ENCODE measurements around the gene CYP51A1. TPM values are rescaled to one million over a fixed set of nuclear protein-coding genes. Genes with fewer than 3 reads are reported as not detected.
"Not testable (repeated sequence)": the region's sequence is repeated elsewhere in the genome, so short reads cannot be mapped to it uniquely, and the experiment has no call there.

CYP51A1 gene
- total and polyA plus RNA-seq, 4 donors = 9.4 to 38.4 (median 22.9) TPM

DNA sequence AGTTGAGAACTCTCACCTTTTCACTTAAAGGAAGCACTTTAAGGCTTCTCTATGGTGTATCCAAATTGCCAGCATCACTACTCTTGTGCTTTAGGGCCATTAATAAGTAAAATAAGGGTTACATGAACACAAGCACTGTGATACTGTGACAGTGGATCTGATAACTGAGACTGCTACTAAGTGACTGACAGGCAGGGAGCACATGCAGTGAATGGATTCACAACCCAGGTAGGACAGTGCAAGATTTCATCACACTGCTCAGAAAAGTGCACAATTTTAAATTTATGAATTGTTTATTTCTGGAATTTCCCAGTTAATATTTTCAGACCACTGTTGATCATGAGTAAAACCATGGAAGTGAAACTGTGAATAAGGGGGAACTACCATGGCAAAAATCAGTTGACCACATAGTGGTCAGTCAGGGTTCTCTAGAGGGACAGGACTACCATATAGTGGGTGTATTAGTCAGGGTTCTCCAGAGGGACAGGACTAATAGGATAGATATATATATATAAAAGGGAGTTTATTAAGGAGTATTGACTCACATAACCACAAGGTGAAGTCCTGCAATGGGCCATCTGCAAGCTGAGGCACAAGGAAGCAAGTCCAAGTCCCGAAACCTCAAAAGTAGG is 20.9 kb upstream of the CYP51A1 start:
- 92 to 95% methylated on average over 1 of the region's 1 CpG for WGBS, 2 donors
- Histone ChIP-seq H3K9me3 (ENCODE audit: control insufficient read depth, low read length) (no peaks in the 10 kb centered on the region), H3K27ac (ENCODE audit: low read depth in 1 of 2, low read length in 2 of 2) (no peak overlapping the region), H3K36me3 (ENCODE audit: control insufficient read depth in 1 of 2, insufficient read depth in 2 of 2, low read length in 1 of 2) (no peaks in the 10 kb centered on the region), H3K4me1 (ENCODE audit: control insufficient read depth in 1 of 2, insufficient read depth in 2 of 2, low read length in 2 of 2) (no peaks in the 10 kb centered on the region), H3K4me3 (ENCODE audit: low read length in 2 of 2) (no peak overlapping the region), H3K27me3 (ENCODE audit: control insufficient read depth in 1 of 2, insufficient read depth in 2 of 2, low read length in 1 of 2) (no peaks in the 10 kb centered on the region)
- intact Hi-C loops (cut with DNase I) = no loop called here
- ATAC-seq (ENCODE audit: low FRiP score) = no peak
- DNase-seq = no peak

DNA sequence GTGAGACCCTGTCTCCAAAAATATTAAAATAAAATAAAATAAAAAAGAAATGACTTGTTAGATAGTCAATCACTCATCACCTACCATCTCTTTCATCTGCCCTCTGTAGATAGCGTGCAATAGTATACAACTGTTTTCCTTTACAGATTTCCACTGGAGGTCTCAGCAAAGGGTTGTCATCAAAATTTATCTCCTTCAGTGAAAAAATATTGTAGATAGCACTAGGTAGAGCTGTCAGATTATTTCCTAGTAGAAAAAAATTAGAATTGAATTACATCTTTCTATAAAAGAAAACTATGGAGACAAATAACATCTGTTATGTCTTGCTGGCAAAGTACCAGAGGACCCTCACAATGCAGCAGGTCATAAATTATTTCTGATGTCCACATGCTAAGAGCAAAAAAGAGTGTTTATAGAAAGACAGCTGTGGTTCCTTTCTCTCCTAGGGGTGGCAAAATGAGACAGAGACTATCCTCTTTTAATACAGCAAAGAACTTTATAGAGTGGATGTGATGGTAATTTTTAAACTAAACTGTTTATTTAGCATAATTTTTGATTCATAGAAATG is 16.3 kb upstream of the CYP51A1 start:
- ATAC-seq (ENCODE audit: low FRiP score) (no peak), DNase-seq (no peak)
- intact Hi-C loops (cut with DNase I) = no loop called here
- Histone ChIP-seq H3K27me3 (ENCODE audit: control insufficient read depth in 1 of 2, insufficient read depth in 2 of 2, low read length in 1 of 2) (no peaks in the 10 kb centered on the region), H3K36me3 (ENCODE audit: control insufficient read depth in 1 of 2, insufficient read depth in 2 of 2, low read length in 1 of 2) (no peaks in the 10 kb centered on the region), H3K4me1 (ENCODE audit: control insufficient read depth in 1 of 2, insufficient read depth in 2 of 2, low read length in 2 of 2) (no peaks in the 10 kb centered on the region), H3K4me3 (ENCODE audit: low read length in 2 of 2) (no peak overlapping the region), H3K27ac (ENCODE audit: low read depth in 1 of 2, low read length in 2 of 2) (no peak overlapping the region), H3K9me3 (ENCODE audit: control insufficient read depth, low read length) (no peaks in the 10 kb centered on the region)
- WGBS, 2 donors = 50 to 76% methylated on average over 1 of the region's 1 CpG

GRCh38 chr7:92149736-92150239 is 15.5 kb upstream of the CYP51A1 start:
- intact Hi-C loops (cut with DNase I) = no loop called here
- no peaks in the 10 kb centered on the region for H3K4me1 ChIP-seq (ENCODE audit: control insufficient read depth in 1 of 2, insufficient read depth in 2 of 2, low read length in 2 of 2)
- no peak overlapping the region for H3K27ac ChIP-seq (ENCODE audit: low read depth in 1 of 2, low read length in 2 of 2)
- 93 to 95% methylated on average over 5 of the region's 5 CpGs for WGBS, 2 donors
- no peak for DNase-seq
- ATAC-seq (ENCODE audit: low FRiP score) = no peak
- H3K9me3 ChIP-seq (ENCODE audit: control insufficient read depth, low read length) = no peaks in the 10 kb centered on the region
- no peaks in the 10 kb centered on the region for H3K27me3 ChIP-seq (ENCODE audit: control insufficient read depth in 1 of 2, insufficient read depth in 2 of 2, low read length in 1 of 2)
- no peaks in the 10 kb centered on the region for H3K36me3 ChIP-seq (ENCODE audit: control insufficient read depth in 1 of 2, insufficient read depth in 2 of 2, low read length in 1 of 2)
- no peak overlapping the region for H3K4me3 ChIP-seq (ENCODE audit: low read length in 2 of 2)

- DNase-seq; intact Hi-C loops (cut with DNase I); H3K4me1 ChIP-seq (ENCODE audit: control insufficient read depth in 1 of 2, insufficient read depth in 2 of 2, low read length in 2 of 2); H3K27me3 ChIP-seq (ENCODE audit: control insufficient read depth in 1 of 2, insufficient read depth in 2 of 2, low read length in 1 of 2); H3K27ac ChIP-seq (ENCODE audit: low read depth in 1 of 2, low read length in 2 of 2); ATAC-seq (ENCODE audit: low FRiP score); H3K4me3 ChIP-seq (ENCODE audit: low read length in 2 of 2); H3K9me3 ChIP-seq (ENCODE audit: control insufficient read depth, low read length); H3K36me3 ChIP-seq (ENCODE audit: control insufficient read depth in 1 of 2, insufficient read depth in 2 of 2, low read length in 1 of 2): not testable (repeated sequence)
- WGBS, 2 donors = 93% methylated on average over 48 to 50 of the region's 50 CpGs
Measured at GRCh38 chr7:92143192-92143880, 9.1 kb upstream of the CYP51A1 start.

DNA sequence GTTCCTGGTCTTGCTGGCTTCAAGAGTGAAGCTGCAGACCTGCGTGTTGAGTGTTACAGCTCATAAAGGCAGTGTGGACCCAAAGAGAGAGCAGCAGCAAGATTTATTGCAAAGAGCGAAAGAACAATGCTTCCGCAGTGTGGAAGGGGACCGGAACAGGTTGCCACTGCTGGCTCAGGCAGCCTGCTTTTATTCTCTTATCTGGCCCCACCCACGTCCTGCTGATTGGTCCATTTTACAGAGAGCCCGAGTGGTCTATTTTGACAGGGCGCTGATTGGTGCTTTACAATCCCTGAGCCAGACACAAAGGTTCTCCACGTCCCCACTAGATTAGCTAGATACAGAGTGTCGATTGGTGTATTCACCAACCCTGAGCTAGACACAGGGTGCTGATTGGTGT is 8.5 kb upstream of the CYP51A1 start:
- H3K27me3 ChIP-seq (ENCODE audit: control insufficient read depth in 1 of 2, insufficient read depth in 2 of 2, low read length in 1 of 2); H3K27ac ChIP-seq (ENCODE audit: low read depth in 1 of 2, low read length in 2 of 2); H3K36me3 ChIP-seq (ENCODE audit: control insufficient read depth in 1 of 2, insufficient read depth in 2 of 2, low read length in 1 of 2); H3K4me3 ChIP-seq (ENCODE audit: low read length in 2 of 2); DNase-seq; intact Hi-C loops (cut with DNase I); H3K9me3 ChIP-seq (ENCODE audit: control insufficient read depth, low read length); H3K4me1 ChIP-seq (ENCODE audit: control insufficient read depth in 1 of 2, insufficient read depth in 2 of 2, low read length in 2 of 2); ATAC-seq (ENCODE audit: low FRiP score): not testable (repeated sequence)
- WGBS, 2 donors = 90 to 92% methylated on average over 9 of the region's 9 CpGs

DNA sequence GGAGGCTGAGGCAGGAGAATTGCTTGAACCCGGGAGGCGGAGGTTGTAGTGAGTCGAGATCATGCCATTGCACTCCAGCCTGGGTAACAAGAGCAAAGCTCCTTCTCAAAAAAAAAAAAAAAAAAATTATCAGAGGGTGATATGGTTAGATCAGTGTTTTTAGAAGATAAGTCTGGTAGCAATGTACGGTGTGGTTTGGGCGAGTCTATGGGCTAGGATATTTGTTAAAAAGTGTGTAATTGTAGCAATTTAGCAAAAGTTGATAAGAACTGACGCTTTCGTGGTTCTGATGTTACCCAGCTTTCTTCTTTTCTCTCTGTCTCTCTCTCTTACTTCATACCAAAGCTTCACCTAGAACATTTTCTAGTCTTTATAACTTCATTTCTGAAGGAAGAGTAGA is 6.9 kb upstream of the CYP51A1 start:
- no peak overlapping the region for H3K27ac ChIP-seq (ENCODE audit: low read depth in 1 of 2, low read length in 2 of 2)
- DNase-seq (no peak), ATAC-seq (ENCODE audit: low FRiP score) (no peak)
- no peak overlapping the region for H3K4me3 ChIP-seq (ENCODE audit: low read length in 2 of 2)
- intact Hi-C loops (cut with DNase I) = no loop called here
- WGBS, 2 donors = 90 to 91% methylated on average over 7 of the region's 7 CpGs
- no peaks in the 10 kb centered on the region for H3K9me3 ChIP-seq (ENCODE audit: control insufficient read depth, low read length)
- H3K27me3 ChIP-seq (ENCODE audit: control insufficient read depth in 1 of 2, insufficient read depth in 2 of 2, low read length in 1 of 2) = no peaks in the 10 kb centered on the region
- no peaks in the 10 kb centered on the region for H3K36me3 ChIP-seq (ENCODE audit: control insufficient read depth in 1 of 2, insufficient read depth in 2 of 2, low read length in 1 of 2)
- no peaks in the 10 kb centered on the region for H3K4me1 ChIP-seq (ENCODE audit: control insufficient read depth in 1 of 2, insufficient read depth in 2 of 2, low read length in 2 of 2)

DNA sequence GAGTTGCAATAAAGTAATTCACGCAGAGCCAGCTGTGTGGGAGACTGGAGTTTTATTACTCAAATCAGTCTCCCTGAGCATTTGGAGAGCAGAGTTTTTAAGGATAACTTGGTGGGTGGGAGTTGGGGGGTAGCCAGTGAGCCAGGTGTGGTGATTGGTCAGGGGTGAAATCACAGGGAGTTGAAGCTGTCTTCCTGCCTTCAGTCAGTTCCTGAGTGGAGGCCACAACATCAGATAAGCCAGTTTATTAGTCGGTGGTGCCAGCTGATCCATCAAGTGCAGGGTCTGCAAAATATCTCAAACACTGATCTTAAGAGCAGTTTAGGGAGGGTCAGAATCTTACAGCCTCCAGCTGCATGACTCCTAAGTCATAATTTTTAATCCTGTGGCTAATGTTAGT is 3.3 kb upstream of the CYP51A1 start:
- Histone ChIP-seq H3K36me3 (ENCODE audit: control insufficient read depth in 1 of 2, insufficient read depth in 2 of 2, low read length in 1 of 2) (no peaks in the 10 kb centered on the region), H3K9me3 (ENCODE audit: control insufficient read depth, low read length) (no peaks in the 10 kb centered on the region), H3K4me3 (ENCODE audit: low read length in 2 of 2) (no peak overlapping the region), H3K4me1 (ENCODE audit: control insufficient read depth in 1 of 2, insufficient read depth in 2 of 2, low read length in 2 of 2) (no peaks in the 10 kb centered on the region), H3K27ac (ENCODE audit: low read depth in 1 of 2, low read length in 2 of 2) (no peak overlapping the region), H3K27me3 (ENCODE audit: control insufficient read depth in 1 of 2, insufficient read depth in 2 of 2, low read length in 1 of 2) (no peaks in the 10 kb centered on the region)
- intact Hi-C loops (cut with DNase I) = loop anchor here (5.0 to 10.0 kb wide), 2 partner anchors 307 to 310 kb away; partner anchors contain the start of gene GATAD1 (in 2 of the 2)
- DNase-seq (no peak), ATAC-seq (ENCODE audit: low FRiP score) (no peak)
- WGBS, 2 donors = 33 to 46% methylated on average over 2 of the region's 2 CpGs

- H3K4me3 ChIP-seq (ENCODE audit: low read length in 2 of 2) = peak overlapping the region; percentile 46 to 61
- H3K9me3 ChIP-seq (ENCODE audit: control insufficient read depth, low read length) = no peaks in the 10 kb centered on the region
- intact Hi-C loops (cut with DNase I) = loop anchor here (5.0 to 10.0 kb wide), 2 partner anchors 310 to 312 kb away; partner anchors contain the start of gene GATAD1 (in 2 of the 2)
- no peaks in the 10 kb centered on the region for H3K36me3 ChIP-seq (ENCODE audit: control insufficient read depth in 1 of 2, insufficient read depth in 2 of 2, low read length in 1 of 2)
- no peak for DNase-seq
- WGBS, 2 donors = 19 to 21% methylated on average over 21 of the region's 21 CpGs
- H3K4me1 ChIP-seq (ENCODE audit: control insufficient read depth in 1 of 2, insufficient read depth in 2 of 2, low read length in 2 of 2) = no peaks in the 10 kb centered on the region
- no peaks in the 10 kb centered on the region for H3K27me3 ChIP-seq (ENCODE audit: control insufficient read depth in 1 of 2, insufficient read depth in 2 of 2, low read length in 1 of 2)
- H3K27ac ChIP-seq (ENCODE audit: low read depth in 1 of 2, low read length in 2 of 2) = peak overlapping the region; percentile 64 to 65
- no peak for ATAC-seq (ENCODE audit: low FRiP score)
Measured at GRCh38 chr7:92135052-92135889, 994 bp upstream of the CYP51A1 start.

Data from aorta (tissue), 5 donors.